Measurements from ENCODE around the gene CDIP1.
"Not testable (repeated sequence)": the region's sequence is repeated elsewhere in the genome, so short reads cannot be mapped to it uniquely, and the experiment has no call there.

CDIP1 gene

DNA sequence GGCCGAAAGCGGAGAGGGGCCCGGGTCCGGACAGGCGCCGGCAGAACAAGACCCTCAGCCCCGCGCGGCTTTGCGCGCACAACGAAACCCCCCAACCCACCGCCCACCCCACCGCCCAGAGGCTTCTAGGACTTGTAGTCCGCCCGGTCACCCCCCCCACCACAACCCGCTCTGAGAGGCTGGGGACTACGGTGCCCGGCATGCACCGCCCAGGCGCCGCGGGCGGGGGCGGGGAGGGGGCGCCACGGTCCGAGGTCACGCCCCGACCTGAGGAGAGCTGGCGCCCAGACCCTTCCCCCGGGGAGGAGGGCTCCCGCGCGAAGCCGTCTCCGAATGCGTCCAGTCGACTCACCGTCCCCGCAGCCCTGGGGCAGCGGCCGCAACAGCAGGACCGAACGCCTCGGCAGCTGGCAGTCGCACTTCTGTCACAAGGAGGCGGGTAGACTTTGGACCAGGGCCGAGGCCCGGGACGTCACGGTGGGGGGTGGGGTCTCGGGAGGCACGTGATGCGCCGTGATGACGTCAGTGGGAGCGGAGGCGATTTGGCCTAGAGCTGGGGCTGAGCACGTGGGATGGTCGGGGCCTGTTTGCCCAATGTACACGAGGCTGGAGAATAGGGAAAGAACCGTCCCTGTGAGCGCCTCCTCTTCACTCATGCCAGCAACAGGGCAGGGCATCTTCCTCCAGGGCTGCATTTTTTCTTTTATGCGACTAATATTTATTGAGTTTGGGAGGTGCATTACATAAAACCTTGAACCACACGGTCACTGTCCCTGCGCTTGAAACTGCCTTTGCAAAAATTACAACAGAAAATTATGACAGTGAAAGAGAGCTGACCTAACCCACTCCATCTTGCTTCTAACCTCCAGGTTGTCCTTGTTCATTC lies at the start of gene CDIP1:
TSS of gene CDIP1 (minus strand) at position 424 of the 886 bp plus-strand sequence. CDS start 24,643 bp downstream, outside the sequence.
- FAIRE-seq: peak; percentile 61

DNA sequence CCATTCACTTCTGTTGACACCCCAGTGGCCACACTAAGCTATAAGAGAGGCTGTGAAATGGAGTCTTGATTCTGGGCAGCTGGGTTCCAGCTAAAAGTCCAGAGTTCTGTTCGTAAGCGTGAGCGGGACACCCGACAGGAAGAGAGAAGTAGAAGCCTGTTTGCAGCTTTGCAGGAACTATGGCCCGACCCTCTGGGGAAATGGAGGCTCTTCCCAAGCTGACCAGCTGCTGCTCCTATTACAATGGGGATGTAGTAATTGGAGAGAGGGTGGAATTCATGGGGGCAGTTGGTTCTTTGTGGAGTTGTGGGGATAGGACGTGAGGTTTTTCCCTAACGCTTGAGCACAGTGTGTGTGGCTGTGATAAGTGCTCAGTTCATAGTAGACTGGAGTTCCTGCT lies 47.7 kb upstream of the CDIP1 start:
- FAIRE-seq: no peak

DNA sequence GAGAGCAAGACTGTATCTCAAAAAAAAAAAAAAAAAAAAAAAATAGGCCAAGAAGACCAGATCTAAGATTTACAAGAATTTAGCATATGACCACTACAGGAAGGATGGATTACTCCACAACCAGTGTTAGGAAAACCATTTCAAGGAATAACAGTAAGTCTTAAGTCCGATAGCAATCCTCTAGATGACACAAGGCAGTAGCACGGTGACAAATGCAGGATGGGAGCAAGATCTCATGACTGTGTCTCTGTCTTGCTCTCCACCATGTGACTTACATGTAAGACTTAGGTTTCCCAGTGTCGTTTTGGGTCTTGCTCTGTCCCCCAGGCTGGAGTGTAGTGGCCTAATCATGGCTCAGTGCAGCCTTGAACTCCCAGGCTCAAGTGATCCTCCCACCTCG lies 45.3 kb upstream of the CDIP1 start:
- FAIRE-seq: no peak

DNA sequence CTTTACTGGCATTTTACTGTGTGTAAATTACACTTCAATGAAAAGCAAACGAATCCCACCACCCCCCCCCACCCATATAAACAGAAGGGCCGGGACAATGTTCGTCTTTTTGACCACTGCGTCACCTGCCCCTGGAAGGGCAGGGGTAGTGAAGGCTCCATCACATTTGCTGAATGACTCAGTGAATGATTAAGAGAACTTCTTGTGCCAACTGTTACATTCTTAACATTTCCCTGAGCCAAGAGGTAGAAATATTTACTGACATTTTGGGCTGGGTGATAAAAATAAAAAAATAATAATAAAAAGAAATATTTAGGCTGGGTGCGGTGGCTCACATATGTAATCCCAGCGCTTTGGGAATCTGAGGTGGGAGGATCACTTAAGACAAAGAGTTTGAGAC lies 41.7 kb upstream of the CDIP1 start:
- FAIRE-seq: no peak

DNA sequence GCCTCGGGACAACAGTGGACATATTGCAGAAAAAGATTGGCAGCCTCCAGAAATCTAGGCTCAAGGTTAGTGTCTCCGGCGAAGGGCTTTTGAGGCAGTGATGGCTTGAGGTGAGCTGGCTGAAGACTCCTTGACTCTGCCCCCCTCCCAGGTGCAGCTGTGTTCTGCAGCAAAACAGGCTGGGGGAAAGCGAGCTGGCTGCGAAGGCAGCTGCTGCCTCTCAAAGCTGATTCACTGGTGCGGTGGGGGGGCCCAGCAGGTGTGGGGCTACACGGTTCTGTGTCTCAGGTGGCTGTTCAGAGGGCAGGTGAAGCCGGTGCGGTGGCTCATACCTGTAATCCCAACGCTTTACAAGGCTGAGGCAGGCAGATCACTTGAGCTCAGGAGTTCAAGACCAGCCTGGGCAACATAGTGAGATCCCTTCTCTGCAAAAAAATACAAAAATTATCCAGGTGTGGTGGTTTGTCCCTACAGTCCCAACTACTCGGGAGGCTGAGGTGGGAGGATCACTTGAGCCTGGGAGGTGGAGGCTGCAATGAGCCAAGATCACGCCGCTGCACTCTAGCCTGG lies 40.5 kb upstream of the CDIP1 start:
- FAIRE-seq: no peak

DNA sequence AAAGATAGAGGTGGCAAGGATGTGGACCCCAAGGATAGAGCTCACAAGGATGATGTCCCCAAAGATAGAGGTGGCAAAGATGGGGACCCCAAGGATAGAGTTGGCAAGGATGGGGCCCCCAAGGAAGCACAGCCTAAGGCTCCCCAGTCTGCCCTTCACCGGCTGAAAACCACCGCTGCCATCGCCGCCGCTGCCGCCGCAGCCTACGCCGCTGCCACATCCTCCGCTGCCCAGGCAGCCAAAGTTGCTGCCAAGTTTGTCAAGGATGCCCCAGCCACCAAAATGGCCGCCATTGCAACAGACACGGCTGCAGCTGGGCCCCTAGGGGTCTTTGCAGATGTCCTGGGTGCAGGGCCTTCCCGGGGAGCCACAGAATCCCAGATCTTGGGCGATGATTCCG lies 37.4 kb upstream of the CDIP1 start:
- FAIRE-seq: no peak

DNA sequence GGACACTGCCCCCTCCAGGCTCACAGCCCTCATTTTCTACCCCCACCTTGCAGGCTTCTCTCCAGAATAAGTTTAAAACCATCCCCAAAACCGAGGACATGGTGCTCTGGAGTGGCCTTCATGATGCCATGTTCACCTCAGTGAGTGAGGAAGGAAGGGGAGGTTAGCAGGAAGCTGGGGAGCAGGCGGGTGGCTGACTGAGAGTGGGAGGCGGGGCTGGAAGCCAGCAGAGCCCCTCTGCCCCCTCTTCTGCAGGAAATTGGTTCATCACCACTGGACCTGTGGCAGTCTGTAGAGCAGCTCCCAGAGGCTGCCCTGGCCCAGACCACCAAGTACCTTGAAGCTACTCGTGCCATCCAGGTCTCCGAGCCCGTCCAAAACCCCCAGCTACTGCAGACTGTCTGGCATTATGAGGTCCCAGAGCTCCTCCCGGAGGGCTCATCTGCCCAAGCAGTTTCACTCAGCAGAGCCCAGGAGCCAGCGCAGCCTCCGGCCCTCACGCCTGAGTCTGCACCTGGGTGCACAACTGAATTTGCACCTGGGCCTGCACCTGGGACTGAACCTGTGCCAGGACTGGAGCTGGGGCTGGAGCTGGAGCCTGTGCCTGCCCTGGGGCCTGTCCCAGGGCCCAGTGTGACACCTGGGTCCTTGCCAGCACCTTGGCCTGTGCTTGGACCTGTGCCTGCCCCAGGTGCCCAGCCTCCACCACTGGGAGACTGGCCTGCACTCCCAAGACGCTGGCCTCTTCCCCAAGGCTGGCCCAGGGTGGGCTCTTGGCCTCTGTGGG lies 36.5 kb upstream of the CDIP1 start:
- FAIRE-seq: no peak

DNA sequence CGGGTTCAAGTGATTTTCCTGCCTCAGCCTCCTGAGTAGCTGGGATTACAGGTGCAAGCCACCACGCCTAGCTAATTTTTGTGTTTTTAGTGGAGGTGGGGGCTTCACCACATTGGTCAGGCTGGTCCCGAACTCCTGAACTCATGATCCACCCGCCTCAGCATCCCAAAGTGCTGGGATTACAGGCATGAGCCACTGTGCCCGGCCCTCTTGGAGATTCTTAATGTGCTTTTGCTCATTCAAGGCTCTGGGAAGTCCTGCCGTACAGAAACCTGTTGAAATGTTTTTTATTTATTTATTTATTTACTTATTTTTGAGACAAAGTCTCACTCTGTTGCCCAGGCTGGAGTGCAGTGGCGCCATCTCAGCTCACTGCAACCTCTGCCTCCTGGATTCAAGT lies 35.4 kb upstream of the CDIP1 start:
- FAIRE-seq: not testable (repeated sequence)

DNA sequence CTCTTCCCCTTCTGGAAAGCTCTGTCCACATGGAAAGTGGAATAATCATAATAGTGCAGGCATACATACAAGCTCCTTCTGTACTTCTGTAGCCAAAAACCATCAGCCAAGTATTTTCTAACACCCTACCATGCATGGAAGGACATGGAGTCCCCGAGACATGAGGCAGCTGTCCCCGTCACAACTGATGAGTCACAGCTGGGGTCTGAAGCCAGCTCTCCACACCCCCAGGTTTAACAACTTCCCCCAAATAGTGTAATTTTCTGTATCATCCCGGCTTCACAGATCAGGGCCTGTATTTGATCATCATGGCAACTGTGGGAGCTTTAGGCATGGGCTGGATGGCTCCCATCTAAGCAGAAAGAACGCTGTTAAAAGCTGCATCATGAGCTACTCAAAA lies 34.1 kb upstream of the CDIP1 start:
- no peak for FAIRE-seq

DNA sequence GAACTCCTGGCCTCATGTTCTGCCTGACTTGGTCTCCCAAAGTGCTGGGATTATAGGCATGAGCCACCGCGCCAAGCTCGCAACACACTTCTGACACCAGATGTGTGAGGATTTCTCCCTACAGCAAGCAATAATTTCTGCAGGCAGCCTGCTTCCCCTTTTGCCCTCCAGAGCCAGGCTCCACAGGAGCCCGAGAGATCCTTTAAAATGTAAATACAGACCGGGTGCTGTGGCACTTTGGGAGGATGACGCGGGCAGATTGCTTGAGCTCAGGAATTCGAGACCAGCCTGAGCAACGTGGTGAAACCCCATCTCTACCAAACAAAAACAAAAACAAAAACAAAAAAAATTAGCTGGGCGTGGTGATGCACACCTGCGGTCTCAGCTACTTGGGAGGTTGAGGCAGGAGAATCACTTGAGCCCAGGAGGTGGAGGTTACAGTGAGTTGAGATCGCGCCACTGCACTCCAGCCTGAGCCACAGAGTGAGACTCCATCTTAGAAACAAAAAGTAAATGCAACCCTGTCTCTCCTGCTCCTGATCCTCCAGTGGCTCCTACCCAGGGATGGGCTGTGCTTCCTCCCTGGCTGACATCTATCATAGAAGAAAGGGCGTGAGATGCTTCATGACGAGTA lies 32.2 kb upstream of the CDIP1 start:
- no peak for FAIRE-seq

DNA sequence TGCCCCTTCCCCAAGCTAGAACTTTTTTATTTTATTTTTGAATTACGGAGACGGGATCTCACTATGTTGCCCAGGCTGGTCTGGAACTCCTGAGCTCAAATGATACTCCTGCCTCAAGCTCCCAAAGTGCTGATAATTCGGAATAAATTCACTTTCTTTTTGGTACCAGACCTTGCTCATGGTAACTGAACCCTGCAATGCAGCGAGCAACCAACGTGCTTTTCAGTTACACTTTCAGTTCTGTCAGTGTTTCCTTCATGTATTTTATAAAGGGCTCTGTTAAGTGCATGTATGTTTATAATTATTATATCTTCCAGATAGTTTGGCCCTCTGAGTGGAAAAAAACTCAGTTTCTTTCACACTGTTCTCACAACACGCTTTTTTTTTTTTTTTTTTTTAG lies 31.5 kb upstream of the CDIP1 start:
- FAIRE-seq: no peak

DNA sequence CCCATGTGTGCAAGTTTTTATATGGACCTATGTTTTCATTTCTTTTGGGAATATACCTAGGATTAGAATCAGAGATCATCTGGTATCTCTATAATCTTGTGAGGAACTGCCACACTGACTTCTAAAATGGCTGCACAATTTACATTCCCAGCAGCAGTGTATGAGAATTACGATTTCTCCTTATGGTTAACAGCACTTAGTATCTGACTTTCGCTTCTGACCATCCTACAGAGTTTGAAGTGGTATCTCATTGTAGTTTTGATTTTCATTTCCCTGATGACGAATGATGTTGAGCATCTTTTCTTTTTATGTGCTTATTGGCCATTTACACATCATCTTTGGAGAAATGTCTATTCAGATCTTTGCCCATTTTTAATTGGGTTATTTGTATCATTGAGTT lies 27.6 kb upstream of the CDIP1 start:
- FAIRE-seq: no peak

DNA sequence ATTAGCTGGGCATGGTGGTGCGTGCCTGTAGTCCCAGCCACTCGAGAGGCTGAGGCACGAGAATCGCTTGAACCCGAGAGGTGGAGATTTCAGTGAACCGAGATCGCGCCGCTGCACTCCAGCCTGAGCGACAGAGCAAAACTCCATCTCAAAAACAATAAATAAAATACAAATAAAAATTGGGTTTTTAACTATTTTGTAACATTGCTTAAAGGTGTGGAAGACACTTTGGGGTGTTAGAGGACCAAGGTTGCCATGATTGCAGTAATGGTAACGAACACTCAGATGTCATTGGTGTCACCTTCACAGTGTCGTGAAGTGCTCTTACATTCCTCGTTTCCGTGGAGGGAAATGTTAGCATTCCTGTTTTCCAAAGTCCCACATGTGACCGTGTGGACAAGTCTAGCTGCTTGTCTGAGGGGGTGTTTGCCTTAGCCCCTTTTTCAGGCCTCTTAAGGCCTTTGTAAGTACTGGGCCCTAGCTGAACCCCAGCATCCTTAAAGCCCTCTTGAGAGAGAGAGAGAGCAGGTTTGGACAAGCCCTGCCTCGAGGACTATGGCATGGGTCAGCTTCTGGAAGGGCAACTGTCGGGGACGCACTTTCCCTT lies 26.2 kb upstream of the CDIP1 start:
- FAIRE-seq: no peak

DNA sequence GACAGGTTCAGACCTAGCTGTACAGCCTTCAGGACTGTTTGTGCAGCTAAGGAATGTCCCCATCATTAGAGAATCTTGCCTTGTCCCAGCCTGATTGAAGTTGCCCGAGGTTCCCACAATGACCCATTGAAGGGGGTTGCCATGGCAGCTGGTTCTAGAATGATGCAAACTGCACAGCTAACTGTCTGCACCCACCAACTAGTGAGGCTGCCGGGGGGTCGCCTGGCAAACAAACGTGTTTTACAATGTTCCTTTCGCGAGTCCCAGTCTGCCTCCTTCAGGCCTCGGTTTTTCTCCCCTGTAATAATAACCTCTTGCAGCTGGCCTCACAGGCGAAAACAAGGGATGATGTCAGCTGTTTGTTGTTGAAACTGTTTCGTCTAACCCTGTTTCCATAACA lies 23.0 kb upstream of the CDIP1 start:
- no peak for FAIRE-seq

DNA sequence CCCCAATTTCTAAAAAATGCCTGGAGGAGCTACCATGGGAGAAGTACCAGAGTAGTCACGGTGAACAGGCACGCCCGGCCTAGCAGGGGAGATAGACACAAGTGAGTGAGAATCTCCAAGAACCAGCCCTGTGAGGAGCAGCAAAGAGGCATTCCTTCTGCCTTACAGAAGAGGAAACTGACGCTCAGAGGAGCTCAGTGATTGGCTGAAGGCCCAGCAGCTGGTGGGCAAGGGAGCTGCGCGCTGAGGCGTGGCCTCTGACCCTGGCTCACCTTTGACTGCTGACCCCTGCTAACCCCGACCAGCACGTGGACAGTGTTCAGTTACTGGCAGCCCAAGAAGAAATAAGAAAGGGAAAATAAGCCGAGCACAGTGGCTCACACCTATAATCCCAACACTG lies 19.4 kb upstream of the CDIP1 start:
- FAIRE-seq: no peak

DNA sequence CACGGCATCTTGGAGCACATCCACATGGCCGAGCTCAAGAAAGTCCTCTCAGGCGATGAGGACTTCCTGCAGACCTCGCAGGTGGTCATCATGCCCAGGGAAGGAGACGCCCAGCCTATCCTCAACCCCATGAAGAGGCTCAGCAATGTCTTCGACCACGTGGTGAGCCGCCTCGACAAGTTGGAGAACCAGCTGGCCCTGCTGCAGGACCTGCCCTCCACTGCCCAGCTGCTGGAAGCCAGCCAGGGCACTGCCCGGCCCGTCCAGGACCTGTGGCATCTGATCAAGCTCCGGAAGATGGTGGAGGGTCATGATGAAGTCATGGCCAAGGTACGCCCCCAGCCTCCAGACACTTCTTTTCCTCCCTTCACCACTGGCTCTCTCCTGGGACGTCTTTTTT lies 18.0 kb upstream of the CDIP1 start:
- no peak for FAIRE-seq

DNA sequence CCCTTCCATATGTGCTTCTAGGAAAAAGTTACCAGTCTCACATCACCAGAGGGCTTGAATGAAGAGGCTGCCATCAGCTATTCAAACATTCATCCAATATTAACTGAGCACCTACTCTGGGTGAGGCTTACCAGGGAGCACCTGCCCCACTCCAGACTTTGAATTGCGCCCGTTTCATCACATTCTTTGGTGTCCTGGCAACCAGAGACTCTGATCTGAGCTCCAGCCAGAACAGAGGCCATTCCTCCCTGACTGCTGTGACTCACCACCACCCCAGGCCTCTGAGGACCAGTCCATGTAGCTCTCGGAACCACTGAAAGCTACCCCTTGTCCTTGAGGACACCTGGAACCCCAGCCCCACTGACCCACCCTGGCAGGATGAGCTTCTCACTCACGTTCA lies 17.5 kb upstream of the CDIP1 start, which contains the start of gene C16orf96:
TSS of gene C16orf96 (plus strand) at position 229 of the 400 bp plus-strand sequence. CDS start at position 379, 150 bp downstream.
- no peak for FAIRE-seq

DNA sequence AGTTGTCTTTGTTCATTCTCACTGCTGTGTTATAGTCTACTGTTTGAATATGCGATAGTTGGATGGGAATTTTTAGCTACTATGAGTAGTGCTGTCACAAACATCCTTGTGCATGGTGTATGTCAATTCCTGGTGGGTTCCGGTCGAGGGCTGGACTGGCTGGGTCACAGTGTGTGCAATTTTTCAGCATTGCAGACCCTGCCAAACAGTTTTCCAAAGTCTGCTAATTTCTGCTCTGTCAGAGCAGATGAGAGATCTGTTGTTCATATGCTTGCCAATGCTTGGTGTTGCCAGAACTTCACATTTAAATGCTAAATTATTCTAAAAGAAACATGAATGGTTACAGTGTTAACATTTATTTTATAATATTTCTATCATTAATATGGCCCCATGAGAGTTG lies 14.0 kb upstream of the CDIP1 start:
- FAIRE-seq: no peak

DNA sequence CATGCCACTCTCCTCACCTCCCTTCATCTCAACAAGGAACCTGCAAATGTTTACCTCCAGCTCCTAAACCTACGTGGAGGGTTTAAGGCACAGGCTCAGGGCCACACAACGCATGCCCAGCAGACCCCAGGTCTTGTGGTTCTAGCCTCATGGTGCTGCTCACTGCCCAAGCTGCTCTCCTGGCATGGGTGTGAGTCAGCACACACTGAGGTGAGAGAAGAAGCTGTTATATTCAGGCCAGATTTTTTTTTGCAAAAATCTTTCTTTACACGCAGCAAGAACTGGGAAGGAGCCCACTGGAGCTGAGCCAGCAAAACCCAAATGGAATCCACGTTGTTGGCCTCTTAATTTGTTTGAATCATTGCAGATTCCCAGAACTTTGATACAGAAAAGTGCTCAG lies 12.0 kb upstream of the CDIP1 start:
- no peak for FAIRE-seq

DNA sequence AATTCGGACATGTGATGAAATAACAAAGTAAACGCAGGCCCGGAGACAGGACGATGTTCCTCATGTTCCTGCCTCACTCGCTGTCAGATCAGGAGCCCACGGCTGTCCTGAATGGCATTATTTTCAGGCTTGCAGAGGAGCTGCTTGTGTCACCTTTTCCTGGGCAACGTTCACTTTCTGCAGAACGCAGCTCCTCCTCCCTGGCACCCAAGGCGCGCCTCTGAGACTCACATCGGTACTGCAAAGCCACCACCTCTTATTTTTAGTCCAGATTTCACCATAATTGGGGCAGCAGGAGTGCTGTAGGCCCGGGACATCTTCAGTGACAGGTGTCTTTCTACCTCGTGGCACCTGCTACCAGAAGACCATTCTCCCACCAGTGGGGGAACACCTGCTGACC lies 9.6 kb upstream of the CDIP1 start:
- FAIRE-seq: no peak

DNA sequence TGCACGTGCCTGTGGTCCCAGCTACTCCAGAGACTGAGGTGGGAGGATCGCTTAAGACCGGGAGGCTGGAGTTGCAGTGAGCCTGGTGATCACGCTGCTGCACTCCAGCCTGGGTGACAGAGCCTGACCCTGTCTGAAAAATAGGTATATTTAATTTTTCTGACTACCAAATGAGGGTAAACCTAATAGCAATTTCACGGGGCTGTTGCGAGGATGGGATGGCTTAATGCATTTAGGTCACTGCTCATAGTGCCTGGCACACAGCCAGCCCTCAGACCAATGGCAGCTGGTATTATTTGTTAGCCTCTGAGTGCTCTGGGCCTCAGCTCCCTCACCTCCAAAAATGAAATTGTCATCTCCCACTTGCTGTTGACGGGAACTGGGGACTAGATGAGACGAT lies 5.9 kb upstream of the CDIP1 start:
- no peak for FAIRE-seq

DNA sequence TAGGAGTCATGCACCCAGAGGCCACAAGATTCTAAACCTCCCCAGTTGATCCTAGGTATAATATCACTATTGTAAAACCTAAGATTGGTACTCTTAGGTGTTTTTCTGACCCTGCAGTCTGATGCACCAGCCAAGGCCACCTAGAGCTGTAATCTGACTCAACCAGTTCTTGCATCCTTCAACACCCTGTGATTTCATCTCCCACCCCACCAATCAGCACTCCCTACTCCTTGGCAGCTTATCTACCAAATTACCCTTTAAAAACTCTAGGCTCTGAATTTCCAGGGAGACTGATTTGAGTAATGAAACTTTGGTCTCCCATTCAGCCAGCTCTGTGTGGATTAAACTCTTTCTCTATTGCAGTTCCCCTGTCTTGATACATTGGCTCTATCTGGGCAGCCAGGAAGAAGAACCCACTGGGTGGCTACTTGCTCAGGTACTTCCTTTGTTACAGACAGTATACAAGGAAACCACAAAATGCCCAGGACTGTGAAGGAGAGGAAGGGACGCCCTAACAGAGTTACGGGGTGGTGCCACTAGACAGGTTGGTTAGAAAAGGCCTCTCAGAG lies 1.2 kb upstream of the CDIP1 start:
- no peak for FAIRE-seq
